CD4-positive, alpha-beta T cell treated with Interferon alpha-2 for 1 hour (primary cell): ENCODE measurements around the gene PAX3.

ENCODE experiments used
- DNase-seq, 2 donors: peaks; one replicate each; pipeline ENCODE4 v3.0.0-alpha.2; 2020 to 2022

The PAX3 gene

GRCh38 chr2:222295368-222296062, 3.3 kb downstream of the PAX3 start:
- DNase-seq: no peak

- DNase-seq: no peak
These were observed 3.8 kb downstream of the PAX3 start for GRCh38 chr2:222294996-222295367.

GRCh38 chr2:222293660-222294630, 4.9 kb downstream of the PAX3 start:
- no peak for DNase-seq

GRCh38 chr2:222292149-222293134, 6.4 kb downstream of the PAX3 start:
- no peak for DNase-seq

GRCh38 chr2:222291485-222291841, 7.3 kb downstream of the PAX3 start:
- no peak for DNase-seq

- DNase-seq: no peak
These were observed 7.9 kb downstream of the PAX3 start for GRCh38 chr2:222290736-222291484.

- no peak for DNase-seq
These were observed 8.4 kb downstream of the PAX3 start for GRCh38 chr2:222290401-222290735.

GRCh38 chr2:222289278-222290160, 9.3 kb downstream of the PAX3 start:
- DNase-seq: no peak

- no peak for DNase-seq
These were observed 10.1 kb downstream of the PAX3 start for GRCh38 chr2:222288590-222289277.

GRCh38 chr2:222287862-222288479, 10.8 kb downstream of the PAX3 start:
- DNase-seq: no peak

- no peak for DNase-seq
These were observed 14.3 kb downstream of the PAX3 start for GRCh38 chr2:222284466-222284865.

GRCh38 chr2:222283634-222284033, 15.2 kb downstream of the PAX3 start:
- no peak for DNase-seq

- DNase-seq: no peak
These were observed 17.3 kb downstream of the PAX3 start for GRCh38 chr2:222281506-222281905.

GRCh38 chr2:222280795-222281194, 18.0 kb downstream of the PAX3 start:
- DNase-seq: no peak

- no peak for DNase-seq
These were observed 26.3 kb downstream of the PAX3 start for GRCh38 chr2:222272446-222273015.

GRCh38 chr2:222271854-222272253, 26.9 kb downstream of the PAX3 start:
- no peak for DNase-seq

- DNase-seq: no peak
These were observed 28.4 kb downstream of the PAX3 start for GRCh38 chr2:222270396-222270795.

GRCh38 chr2:222269132-222269531, 29.7 kb downstream of the PAX3 start:
- no peak for DNase-seq

- DNase-seq: no peak
These were observed 30.3 kb downstream of the PAX3 start for GRCh38 chr2:222268311-222268990.
